ENCODE measurements around the gene SLC15A4. TPM values are rescaled to one million over a fixed set of nuclear protein-coding genes. Genes with fewer than 3 reads are reported as not detected.
"Not testable (repeated sequence)": the region's sequence is repeated elsewhere in the genome, so short reads cannot be mapped to it uniquely, and the experiment has no call there.

SLC15A4 gene
- total and polyA plus RNA-seq, 2 donors (not counting 3 experiments of a cell fraction or from before 2014, with no cell fraction given) = 19.6 to 24.5 TPM

GRCh38 chr12:128848371-128848770 lies 24.6 kb upstream of the SLC15A4 start:
- Histone ChIP-seq H3K27me3 (ENCODE audit: control insufficient read depth in 2 of 2, insufficient read depth in 2 of 2, low read length in 2 of 2) (no peaks in the 10 kb centered on the region), H3K36me3 (ENCODE audit: control insufficient read depth in 2 of 2, extremely low read depth in 1 of 2, insufficient read depth in 2 of 2, low read length in 2 of 2) (no peaks in the 10 kb centered on the region), H3K79me2 (ENCODE audit: control insufficient read depth, insufficient read depth, low read length) (no peaks in the 10 kb centered on the region), H3K4me2 (ENCODE audit: insufficient read depth, low read length) (no peak overlapping the region), H3K4me1 (ENCODE audit: control insufficient read depth, extremely low read depth, insufficient read depth, low read length) (no peaks in the 10 kb centered on the region), H4K20me1 (replicated peaks; ENCODE audit: control insufficient read depth, extremely low read depth, insufficient read depth, low read length) (no peaks in the 10 kb centered on the region), H3K9me3 (replicated peaks; ENCODE audit: control insufficient read depth, insufficient read depth, low read length) (no peaks in the 10 kb centered on the region), H3K4me3 (replicated peaks in 1 of 3; ENCODE audit: insufficient read depth in 1 of 3, low read depth in 1 of 3, low read length in 3 of 3) (no peak overlapping the region), H3K9ac (replicated peaks; ENCODE audit: extremely low read depth, insufficient read depth, low read length) (no peak overlapping the region), H2AFZ (ENCODE audit: low read depth, low read length) (no peak overlapping the region), H3K27ac (ENCODE audit: insufficient read depth, low read depth, low read length) (no peak overlapping the region), H3K9me1 (replicated peaks; ENCODE audit: control insufficient read depth, extremely low read depth, insufficient read depth, low read length) (no peaks in the 10 kb centered on the region)
- ChIA-PET POLR2A (no interaction called here), CTCF (no interaction called here)
- no peak for DNase-seq (ENCODE audit: low read depth, low spot score)
- intact Hi-C loops (cut with micrococcal nuclease) = no loop called here
- no peak for FAIRE-seq
- TF ChIP-seq MAX (IDR thresholded peaks at IDR 0.05; ENCODE audit: insufficient read depth, insufficient read length) (no peak), POLR2A (IDR thresholded peaks at IDR 0.05; ENCODE audit: low read depth, low read length) (no peak), JUN (IDR thresholded peaks at IDR 0.05; ENCODE audit: borderline replicate concordance, insufficient read depth, insufficient read length, low read depth) (no peak), FOS (IDR thresholded peaks at IDR 0.05; ENCODE audit: borderline replicate concordance, insufficient read depth, low read length) (no peak), MYC (IDR thresholded peaks at IDR 0.05; ENCODE audit: low read depth, low read length) (no peak), EZH2 (IDR thresholded peaks at IDR 0.05; ENCODE audit: borderline replicate concordance, low read depth, low read length, severe bottlenecking) (no peak), GATA2 (IDR thresholded peaks at IDR 0.05; ENCODE audit: insufficient read depth, insufficient read length, low read depth, low read length) (no peak), CTCF (IDR thresholded peaks at IDR 0.05; ENCODE audit: extremely low read depth in 1 of 2, insufficient read depth in 1 of 2, low read depth in 1 of 2, low read length in 2 of 2) (no peak), POLR2AphosphoS5 (IDR thresholded peaks at IDR 0.05; ENCODE audit: insufficient read depth, low read depth, low read length) (no peak)
- dilution Hi-C loops (cut with MboI; ENCODE audit: extremely low pct_ligation_motif_present, low sequenced_read_pairs) = no loop called here
- no TSS peak for BruUV-seq (replicated peaks)

- H3K4me1 ChIP-seq (ENCODE audit: control insufficient read depth, extremely low read depth, insufficient read depth, low read length); intact Hi-C loops (cut with micrococcal nuclease); H3K4me3 ChIP-seq (replicated peaks in 1 of 3; ENCODE audit: insufficient read depth in 1 of 3, low read depth in 1 of 3, low read length in 3 of 3); H3K79me2 ChIP-seq (ENCODE audit: control insufficient read depth, insufficient read depth, low read length); H2AFZ ChIP-seq (ENCODE audit: low read depth, low read length); H4K20me1 ChIP-seq (replicated peaks; ENCODE audit: control insufficient read depth, extremely low read depth, insufficient read depth, low read length); H3K27ac ChIP-seq (ENCODE audit: insufficient read depth, low read depth, low read length); H3K9ac ChIP-seq (replicated peaks; ENCODE audit: extremely low read depth, insufficient read depth, low read length); H3K36me3 ChIP-seq (ENCODE audit: control insufficient read depth in 2 of 2, extremely low read depth in 1 of 2, insufficient read depth in 2 of 2, low read length in 2 of 2); CTCF ChIA-PET; H3K9me1 ChIP-seq (replicated peaks; ENCODE audit: control insufficient read depth, extremely low read depth, insufficient read depth, low read length); H3K4me2 ChIP-seq (ENCODE audit: insufficient read depth, low read length); H3K27me3 ChIP-seq (ENCODE audit: control insufficient read depth in 2 of 2, insufficient read depth in 2 of 2, low read length in 2 of 2); H3K9me3 ChIP-seq (replicated peaks; ENCODE audit: control insufficient read depth, insufficient read depth, low read length); BruUV-seq (replicated peaks); FAIRE-seq; dilution Hi-C loops (cut with MboI; ENCODE audit: extremely low pct_ligation_motif_present, low sequenced_read_pairs); DNase-seq (ENCODE audit: low read depth, low spot score); POLR2A ChIA-PET: not testable (repeated sequence)
These were observed 22.9 kb upstream of the SLC15A4 start for GRCh38 chr12:128846671-128847070.

Data from endothelial cell of umbilical vein (primary cell).